Panc1 (cell line): ENCODE data around the gene CDC42BPA. TPM values are rescaled to one million over a fixed set of nuclear protein-coding genes. Genes with fewer than 3 reads are reported as not detected.
"Not testable (repeated sequence)": the region's sequence is repeated elsewhere in the genome, so short reads cannot be mapped to it uniquely, and the experiment has no call there.

Experiments used
- ATAC-seq: fragments of 200-7000 bp; cut with Tn5 transposase; 2 replicates; pipeline ENCODE4 v1.9.1; 2020; ENCODE audit warnings: mild to moderate bottlenecking, moderate library complexity
- BruUV-seq: library from RNA; stranded (reverse); fragments of 400-500 nt; replicated peaks from 2 replicates; lab custom pipeline; 2021; lab: Mats Ljungman, UMichigan
- CTCF ChIA-PET: fragments of 300-600 bp; sonication (Branson Sonifier 250); formaldehyde crosslinking; loops from one replicate; lab custom pipeline; 2022; ENCODE audit warnings: antibody characterized with exemption; lab: Charles Lee
- POLR2A ChIA-PET: fragments of 300-600 bp; sonication (Branson Sonifier 250); formaldehyde crosslinking; loops from one replicate; lab custom pipeline; 2022; ENCODE audit warnings: antibody characterized with exemption; lab: Charles Lee
- DNase-seq: peaks from one replicate; pipeline ENCODE4 v3.0.0-alpha.2; 2010; ENCODE audit warnings: low read depth, low spot score
- H3K27ac ChIP-seq: 2 replicates; pipeline ENCODE4 v1.5.1; 2011; ENCODE audit warnings: mild to moderate bottlenecking, low read length, inconsistent platforms
- H3K27me3 ChIP-seq: fragments of 200-500 bp; sonication (Bioruptor generic); 2 replicates; pipeline ENCODE4 v1.6.0; 2014; ENCODE audit warnings: low read length, inconsistent platforms; ENCODE audit not compliant: control insufficient read depth, insufficient read depth
- H3K36me3 ChIP-seq: fragments of 200-500 bp; sonication (Bioruptor generic); 2 replicates; pipeline ENCODE4 v1.5.1; 2014; ENCODE audit warnings: inconsistent platforms, mild to moderate bottlenecking, low read length, moderate library complexity; ENCODE audit not compliant: control insufficient read depth, insufficient read depth
- H3K4me1 ChIP-seq: 2 replicates; pipeline ENCODE4 v1.5.1; 2011; ENCODE audit warnings: inconsistent platforms, mild to moderate bottlenecking, low read length, moderate library complexity; ENCODE audit not compliant: control insufficient read depth, insufficient read depth
- H3K4me3 ChIP-seq, 2 experiments: 2 replicates each; pipeline ENCODE4 v1.5.1; 2011 to 2012; ENCODE audit warnings: low read depth in 2 of 2, low read length in 2 of 2, mild to moderate bottlenecking in 2 of 2, inconsistent platforms in 1 of 2, moderate library complexity in 1 of 2
- H3K9me3 ChIP-seq: fragments of 200-500 bp; sonication (Bioruptor generic); 2 replicates; pipeline ENCODE4 v1.5.1; 2014; ENCODE audit warnings: low read depth, mild to moderate bottlenecking, inconsistent platforms, low read length, moderate library complexity; ENCODE audit not compliant: control insufficient read depth, insufficient read depth
- CTCF ChIP-seq: fragments of 450-650 bp; IDR thresholded peaks from 2 replicates; pipeline ENCODE4 v1.5.1; 2017; ENCODE audit warnings: mild to moderate bottlenecking
- POLR2AphosphoS5 ChIP-seq: IDR thresholded peaks from 2 replicates; pipeline ENCODE4 v1.6.1; 2012; ENCODE audit warnings: mild to moderate bottlenecking, low read depth, low read length, moderate library complexity
- SIN3A ChIP-seq: IDR thresholded peaks from 2 replicates; pipeline ENCODE4 v1.6.1; 2012; ENCODE audit warnings: low read depth, mild to moderate bottlenecking, low read length, moderate library complexity, borderline replicate concordance; ENCODE audit not compliant: insufficient read depth
- TCF7L2 ChIP-seq: IDR thresholded peaks from 2 replicates; pipeline ENCODE4 v1.6.1; 2011; ENCODE audit warnings: mild to moderate bottlenecking, low read depth, low read length, inconsistent platforms
- in situ Hi-C: cut with HindIII; loops from 2 replicates; pipeline ENCODE4 v1.10.0; 2016; ENCODE audit warnings: low sequenced_read_pairs, low pct_unique_long_range_greater_than_20kb
- intact Hi-C: fragments of 100-400 bp; cut with micrococcal nuclease; formaldehyde crosslinking; loops from one replicate; pipeline ENCODE4 v1.10.0; 2022; ENCODE audit not compliant: unreplicated experiment
- total RNA-seq: library from RNA; stranded (reverse); gene quantifications from one replicate; pipeline ENCODE4 v1.2.1, GENCODE V29; 2021; ENCODE audit not compliant: unreplicated experiment
- TF ChIP-seq, protein P1 (sequence below), 2 experiments: IDR thresholded peaks; 2 replicates each; pipeline ENCODE4 v1.6.1; 2011 to 2012; ENCODE audit warnings: low read depth in 2 of 2, control low read depth in 1 of 2, low read length in 1 of 2, mild to moderate bottlenecking in 1 of 2, moderate library complexity in 1 of 2; ENCODE audit not compliant: insufficient read depth in 1 of 2

CDC42BPA gene
- total RNA-seq, 1 experiment from 2014 or later = 32.8 TPM

- in situ Hi-C loops = no loop called here
- POLR2A ChIA-PET = no interaction called here
- intact Hi-C loops = no loop called here
Measured at GRCh38 chr1:227136210-227136820, 182.0 kb downstream of the CDC42BPA start.

DNA sequence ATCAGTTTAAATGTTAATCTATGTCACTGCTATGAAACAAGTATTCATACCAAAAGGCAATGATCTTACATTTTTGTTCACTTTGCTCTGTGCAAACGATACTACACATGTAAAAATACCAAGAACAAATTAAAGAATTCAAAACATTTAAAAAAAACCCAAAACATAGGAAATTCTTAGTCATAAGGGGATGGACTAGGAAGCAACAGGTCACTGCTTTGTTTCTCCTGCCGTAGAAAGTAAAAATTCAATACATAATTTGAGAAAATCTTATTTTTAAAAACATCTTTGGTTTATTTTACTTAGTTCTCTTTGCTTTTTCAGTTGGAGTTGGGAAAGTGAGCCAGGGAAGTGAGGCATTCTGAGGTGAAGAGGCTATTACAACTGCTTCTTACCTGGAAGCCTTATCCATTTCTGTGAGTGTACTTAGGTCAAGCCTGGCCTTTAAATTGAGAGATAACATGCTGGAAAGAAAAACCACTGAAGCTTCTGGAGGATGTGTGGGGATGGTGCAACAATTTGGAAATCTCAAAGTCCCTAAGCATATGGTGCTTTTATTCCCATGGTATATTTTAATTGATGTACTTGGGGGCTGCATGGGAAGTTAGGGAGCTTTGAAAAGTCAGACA, 183.5 kb downstream of the CDC42BPA start:
- ChIA-PET CTCF (no interaction called here), POLR2A (no interaction called here)
- ATAC-seq (no peak), DNase-seq (no peak)
- intact Hi-C loops (no loop called here), in situ Hi-C loops (no loop called here)
- no peak for TF ChIP-seq TCF7L2
- TF ChIP-seq POLR2AphosphoS5 = no peak
- no peak for TF ChIP-seq SIN3A
- TF ChIP-seq, protein P1, sequence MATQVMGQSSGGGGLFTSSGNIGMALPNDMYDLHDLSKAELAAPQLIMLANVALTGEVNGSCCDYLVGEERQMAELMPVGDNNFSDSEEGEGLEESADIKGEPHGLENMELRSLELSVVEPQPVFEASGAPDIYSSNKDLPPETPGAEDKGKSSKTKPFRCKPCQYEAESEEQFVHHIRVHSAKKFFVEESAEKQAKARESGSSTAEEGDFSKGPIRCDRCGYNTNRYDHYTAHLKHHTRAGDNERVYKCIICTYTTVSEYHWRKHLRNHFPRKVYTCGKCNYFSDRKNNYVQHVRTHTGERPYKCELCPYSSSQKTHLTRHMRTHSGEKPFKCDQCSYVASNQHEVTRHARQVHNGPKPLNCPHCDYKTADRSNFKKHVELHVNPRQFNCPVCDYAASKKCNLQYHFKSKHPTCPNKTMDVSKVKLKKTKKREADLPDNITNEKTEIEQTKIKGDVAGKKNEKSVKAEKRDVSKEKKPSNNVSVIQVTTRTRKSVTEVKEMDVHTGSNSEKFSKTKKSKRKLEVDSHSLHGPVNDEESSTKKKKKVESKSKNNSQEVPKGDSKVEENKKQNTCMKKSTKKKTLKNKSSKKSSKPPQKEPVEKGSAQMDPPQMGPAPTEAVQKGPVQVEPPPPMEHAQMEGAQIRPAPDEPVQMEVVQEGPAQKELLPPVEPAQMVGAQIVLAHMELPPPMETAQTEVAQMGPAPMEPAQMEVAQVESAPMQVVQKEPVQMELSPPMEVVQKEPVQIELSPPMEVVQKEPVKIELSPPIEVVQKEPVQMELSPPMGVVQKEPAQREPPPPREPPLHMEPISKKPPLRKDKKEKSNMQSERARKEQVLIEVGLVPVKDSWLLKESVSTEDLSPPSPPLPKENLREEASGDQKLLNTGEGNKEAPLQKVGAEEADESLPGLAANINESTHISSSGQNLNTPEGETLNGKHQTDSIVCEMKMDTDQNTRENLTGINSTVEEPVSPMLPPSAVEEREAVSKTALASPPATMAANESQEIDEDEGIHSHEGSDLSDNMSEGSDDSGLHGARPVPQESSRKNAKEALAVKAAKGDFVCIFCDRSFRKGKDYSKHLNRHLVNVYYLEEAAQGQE (IDR thresholded peaks at IDR 0.05; ENCODE audit: insufficient read depth in 1 of 2, low read depth in 2 of 2, low read length in 1 of 2) = no peak
- H3K9me3 ChIP-seq = no peaks in the 10 kb centered on the region
- no peaks in the 10 kb centered on the region for H3K27me3 ChIP-seq
- H3K27ac ChIP-seq = no peak overlapping the region
- H3K36me3 ChIP-seq = no peaks in the 10 kb centered on the region
- no peak overlapping the region for H3K4me3 ChIP-seq
- no TSS peak for BruUV-seq
- no peaks in the 10 kb centered on the region for H3K4me1 ChIP-seq

More at GRCh38 chr1:227136210-227136820, 182.0 kb downstream of the CDC42BPA start:
- BruUV-seq = no TSS peak
- Histone ChIP-seq H3K4me3 (no peak overlapping the region), H3K4me1 (no peaks in the 10 kb centered on the region), H3K27me3 (no peaks in the 10 kb centered on the region), H3K36me3 (no peaks in the 10 kb centered on the region), H3K27ac (no peak overlapping the region), H3K9me3 (no peaks in the 10 kb centered on the region)
- TF ChIP-seq POLR2AphosphoS5 (no peak), TCF7L2 (no peak), CTCF (no peak), SIN3A (no peak)
- TF ChIP-seq, protein P1 (IDR thresholded peaks at IDR 0.05; ENCODE audit: insufficient read depth in 1 of 2, low read depth in 2 of 2, low read length in 1 of 2) = no peak
- DNase-seq (no peak), ATAC-seq (no peak)
- CTCF ChIA-PET = no interaction called here

DNA sequence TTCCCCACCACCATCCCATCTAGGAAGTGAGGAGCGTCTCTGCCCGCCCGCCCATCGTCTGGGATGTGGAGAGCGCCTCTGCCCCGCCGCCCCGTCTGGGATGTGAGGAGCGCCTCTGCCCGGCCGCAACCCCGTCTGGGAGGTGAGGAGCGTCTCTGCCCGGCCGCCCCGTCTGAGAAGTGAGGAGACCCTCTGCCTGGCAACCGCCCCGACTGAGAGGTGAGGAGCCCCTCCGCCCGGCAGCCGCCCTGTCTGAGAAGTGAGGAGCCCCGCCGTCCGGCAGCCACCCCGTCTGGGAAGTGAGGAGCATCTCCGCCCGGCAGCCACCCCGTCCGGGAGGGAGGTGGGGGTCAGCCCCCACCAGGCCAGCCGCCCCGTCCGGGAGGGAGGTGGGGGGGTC, 185.6 kb downstream of the CDC42BPA start:
- H3K4me3 ChIP-seq, H3K4me1 ChIP-seq, H3K27ac ChIP-seq, H3K9me3 ChIP-seq, DNase-seq, ATAC-seq, POLR2A ChIA-PET, H3K36me3 ChIP-seq, CTCF ChIA-PET, BruUV-seq, H3K27me3 ChIP-seq, intact Hi-C loops, in situ Hi-C loops: not testable (repeated sequence)
